Esophagus muscularis mucosa (tissue), 4 donors: ENCODE measurements around the gene ERLIN1.

Source experiments
- EP300 ChIP-seq: sonication (generic); formaldehyde crosslinking; IDR thresholded peaks from one replicate; pipeline ENCODE4 v1.6.1; 2017; ENCODE audit warnings: antibody characterized with exemption
- POLR2A ChIP-seq: fragments of 450-650 bp; IDR thresholded peaks from one replicate; pipeline ENCODE4 v1.6.1; 2017; ENCODE audit warnings: antibody characterized with exemption, moderate library complexity, mild to moderate bottlenecking, low read depth
- POLR2AphosphoS5 ChIP-seq, 2 donors: sonication (generic); formaldehyde crosslinking; IDR thresholded peaks; one replicate each; pipeline ENCODE4 v1.6.1; 2017; ENCODE audit warnings: antibody characterized with exemption in 2 of 2
- TF ChIP-seq, protein P1 (sequence below), 3 experiments: fragments of 200-600 bp in 2 of 3; fragments of 450-650 bp in 1 of 3; sonication (generic) in 2 of 3; IDR thresholded peaks; one replicate each; pipeline ENCODE4 v1.5.1; 2017 to 2019; ENCODE audit warnings: antibody characterized with exemption in 3 of 3, mild to moderate bottlenecking in 2 of 3, moderate library complexity in 1 of 3

DNA sequence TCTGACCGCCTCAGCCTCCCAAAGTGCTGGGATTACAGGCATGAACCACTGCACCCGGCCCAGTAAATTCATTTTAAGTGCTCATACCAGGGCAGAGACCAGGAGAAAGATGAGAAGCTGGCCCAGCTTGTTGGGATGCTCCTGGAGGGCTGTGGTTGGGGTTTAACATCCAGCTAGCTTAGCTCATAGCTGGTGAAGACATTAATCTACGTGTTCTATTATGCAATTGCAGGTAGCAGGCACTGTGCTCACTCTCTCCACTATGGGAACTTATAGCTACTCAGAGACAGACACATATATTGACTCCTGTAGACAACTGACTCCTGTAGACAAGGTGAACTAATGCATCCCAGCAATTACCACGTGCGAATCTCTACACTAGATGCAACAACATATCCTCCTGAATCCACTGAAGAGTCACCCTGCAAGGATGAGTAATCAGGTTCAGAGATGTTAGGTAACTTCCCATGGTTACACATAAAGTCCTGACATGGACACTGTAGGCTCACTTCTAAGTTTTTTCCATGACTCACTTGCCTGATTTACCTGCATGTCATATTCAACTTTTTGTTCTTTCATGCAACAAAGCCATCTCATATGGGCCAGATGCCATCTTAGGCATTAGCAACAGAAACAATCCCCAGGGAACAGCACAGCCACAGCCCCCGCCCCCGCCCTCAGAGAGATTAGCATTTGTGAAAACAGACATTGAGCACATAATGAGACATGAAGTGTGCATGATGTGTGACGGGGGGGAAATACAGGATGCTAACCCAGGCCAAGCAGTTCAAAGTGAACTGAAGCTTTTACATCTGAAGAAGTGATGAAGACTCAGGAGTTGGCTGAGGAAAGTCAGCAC, 37.2 kb downstream of the ERLIN1 start:
- TF ChIP-seq, protein P1, sequence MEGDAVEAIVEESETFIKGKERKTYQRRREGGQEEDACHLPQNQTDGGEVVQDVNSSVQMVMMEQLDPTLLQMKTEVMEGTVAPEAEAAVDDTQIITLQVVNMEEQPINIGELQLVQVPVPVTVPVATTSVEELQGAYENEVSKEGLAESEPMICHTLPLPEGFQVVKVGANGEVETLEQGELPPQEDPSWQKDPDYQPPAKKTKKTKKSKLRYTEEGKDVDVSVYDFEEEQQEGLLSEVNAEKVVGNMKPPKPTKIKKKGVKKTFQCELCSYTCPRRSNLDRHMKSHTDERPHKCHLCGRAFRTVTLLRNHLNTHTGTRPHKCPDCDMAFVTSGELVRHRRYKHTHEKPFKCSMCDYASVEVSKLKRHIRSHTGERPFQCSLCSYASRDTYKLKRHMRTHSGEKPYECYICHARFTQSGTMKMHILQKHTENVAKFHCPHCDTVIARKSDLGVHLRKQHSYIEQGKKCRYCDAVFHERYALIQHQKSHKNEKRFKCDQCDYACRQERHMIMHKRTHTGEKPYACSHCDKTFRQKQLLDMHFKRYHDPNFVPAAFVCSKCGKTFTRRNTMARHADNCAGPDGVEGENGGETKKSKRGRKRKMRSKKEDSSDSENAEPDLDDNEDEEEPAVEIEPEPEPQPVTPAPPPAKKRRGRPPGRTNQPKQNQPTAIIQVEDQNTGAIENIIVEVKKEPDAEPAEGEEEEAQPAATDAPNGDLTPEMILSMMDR (IDR thresholded peaks at IDR 0.05) = no peak
- TF ChIP-seq EP300 (no peak), POLR2AphosphoS5 (IDR thresholded peaks at IDR 0.05) (no peak), POLR2A (no peak)
